Measurements from ENCODE around the gene GDF7.

DNA sequence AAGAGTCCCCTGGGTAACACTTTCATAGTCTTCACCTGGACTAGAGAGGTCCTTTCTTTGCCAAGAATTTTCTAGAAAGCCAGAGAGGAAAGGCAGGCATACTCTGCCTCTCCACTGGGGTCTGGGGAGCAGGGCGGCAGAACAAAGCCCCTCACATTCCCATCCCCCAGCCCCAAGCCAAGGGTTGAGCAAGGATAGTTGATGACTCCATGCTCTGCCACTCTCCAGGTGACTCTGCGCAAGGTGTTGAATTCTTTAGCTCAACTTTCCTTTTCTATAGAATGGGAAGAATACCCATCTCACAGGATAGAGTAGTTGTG is 2.9 kb upstream of the GDF7 start:
- no peak for TF ChIP-seq POLR2AphosphoS5 (IDR thresholded peaks at IDR 0.05; ENCODE audit: low read depth, low read length)
- TF ChIP-seq FOXJ3 (CRISPR knock-in tag; IDR thresholded peaks at IDR 0.05), result no peak
- TF ChIP-seq, protein P1, sequence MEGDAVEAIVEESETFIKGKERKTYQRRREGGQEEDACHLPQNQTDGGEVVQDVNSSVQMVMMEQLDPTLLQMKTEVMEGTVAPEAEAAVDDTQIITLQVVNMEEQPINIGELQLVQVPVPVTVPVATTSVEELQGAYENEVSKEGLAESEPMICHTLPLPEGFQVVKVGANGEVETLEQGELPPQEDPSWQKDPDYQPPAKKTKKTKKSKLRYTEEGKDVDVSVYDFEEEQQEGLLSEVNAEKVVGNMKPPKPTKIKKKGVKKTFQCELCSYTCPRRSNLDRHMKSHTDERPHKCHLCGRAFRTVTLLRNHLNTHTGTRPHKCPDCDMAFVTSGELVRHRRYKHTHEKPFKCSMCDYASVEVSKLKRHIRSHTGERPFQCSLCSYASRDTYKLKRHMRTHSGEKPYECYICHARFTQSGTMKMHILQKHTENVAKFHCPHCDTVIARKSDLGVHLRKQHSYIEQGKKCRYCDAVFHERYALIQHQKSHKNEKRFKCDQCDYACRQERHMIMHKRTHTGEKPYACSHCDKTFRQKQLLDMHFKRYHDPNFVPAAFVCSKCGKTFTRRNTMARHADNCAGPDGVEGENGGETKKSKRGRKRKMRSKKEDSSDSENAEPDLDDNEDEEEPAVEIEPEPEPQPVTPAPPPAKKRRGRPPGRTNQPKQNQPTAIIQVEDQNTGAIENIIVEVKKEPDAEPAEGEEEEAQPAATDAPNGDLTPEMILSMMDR (IDR thresholded peaks at IDR 0.05), result no peak
- TF ChIP-seq, protein P2, sequence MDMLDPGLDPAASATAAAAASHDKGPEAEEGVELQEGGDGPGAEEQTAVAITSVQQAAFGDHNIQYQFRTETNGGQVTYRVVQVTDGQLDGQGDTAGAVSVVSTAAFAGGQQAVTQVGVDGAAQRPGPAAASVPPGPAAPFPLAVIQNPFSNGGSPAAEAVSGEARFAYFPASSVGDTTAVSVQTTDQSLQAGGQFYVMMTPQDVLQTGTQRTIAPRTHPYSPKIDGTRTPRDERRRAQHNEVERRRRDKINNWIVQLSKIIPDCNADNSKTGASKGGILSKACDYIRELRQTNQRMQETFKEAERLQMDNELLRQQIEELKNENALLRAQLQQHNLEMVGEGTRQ (IDR thresholded peaks at IDR 0.05; ENCODE audit: borderline replicate concordance, low read depth, low read length), result no peak
- no peak for TF ChIP-seq TAF1 (IDR thresholded peaks at IDR 0.05; ENCODE audit: borderline replicate concordance, low read depth, low read length)
- TF ChIP-seq CHD2 (IDR thresholded peaks at IDR 0.05; ENCODE audit: low read length, partially characterized antibody), result no peak
- TF ChIP-seq YY1 (IDR thresholded peaks at IDR 0.05; ENCODE audit: low read depth), result no peak
- no peak for TF ChIP-seq NFIC (IDR thresholded peaks at IDR 0.05; ENCODE audit: borderline replicate concordance)
- TF ChIP-seq EZH2phosphoT487 (IDR thresholded peaks at IDR 0.05; ENCODE audit: borderline replicate concordance, low read depth), result no peak
- no peak for TF ChIP-seq ELF1 (IDR thresholded peaks at IDR 0.05)
- no peak for TF ChIP-seq RAD21 (IDR thresholded peaks at IDR 0.05; ENCODE audit: low read length)
- TF ChIP-seq, protein P3, sequence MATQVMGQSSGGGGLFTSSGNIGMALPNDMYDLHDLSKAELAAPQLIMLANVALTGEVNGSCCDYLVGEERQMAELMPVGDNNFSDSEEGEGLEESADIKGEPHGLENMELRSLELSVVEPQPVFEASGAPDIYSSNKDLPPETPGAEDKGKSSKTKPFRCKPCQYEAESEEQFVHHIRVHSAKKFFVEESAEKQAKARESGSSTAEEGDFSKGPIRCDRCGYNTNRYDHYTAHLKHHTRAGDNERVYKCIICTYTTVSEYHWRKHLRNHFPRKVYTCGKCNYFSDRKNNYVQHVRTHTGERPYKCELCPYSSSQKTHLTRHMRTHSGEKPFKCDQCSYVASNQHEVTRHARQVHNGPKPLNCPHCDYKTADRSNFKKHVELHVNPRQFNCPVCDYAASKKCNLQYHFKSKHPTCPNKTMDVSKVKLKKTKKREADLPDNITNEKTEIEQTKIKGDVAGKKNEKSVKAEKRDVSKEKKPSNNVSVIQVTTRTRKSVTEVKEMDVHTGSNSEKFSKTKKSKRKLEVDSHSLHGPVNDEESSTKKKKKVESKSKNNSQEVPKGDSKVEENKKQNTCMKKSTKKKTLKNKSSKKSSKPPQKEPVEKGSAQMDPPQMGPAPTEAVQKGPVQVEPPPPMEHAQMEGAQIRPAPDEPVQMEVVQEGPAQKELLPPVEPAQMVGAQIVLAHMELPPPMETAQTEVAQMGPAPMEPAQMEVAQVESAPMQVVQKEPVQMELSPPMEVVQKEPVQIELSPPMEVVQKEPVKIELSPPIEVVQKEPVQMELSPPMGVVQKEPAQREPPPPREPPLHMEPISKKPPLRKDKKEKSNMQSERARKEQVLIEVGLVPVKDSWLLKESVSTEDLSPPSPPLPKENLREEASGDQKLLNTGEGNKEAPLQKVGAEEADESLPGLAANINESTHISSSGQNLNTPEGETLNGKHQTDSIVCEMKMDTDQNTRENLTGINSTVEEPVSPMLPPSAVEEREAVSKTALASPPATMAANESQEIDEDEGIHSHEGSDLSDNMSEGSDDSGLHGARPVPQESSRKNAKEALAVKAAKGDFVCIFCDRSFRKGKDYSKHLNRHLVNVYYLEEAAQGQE (IDR thresholded peaks at IDR 0.05; ENCODE audit: low read depth, low read length), result no peak
- TF ChIP-seq RCOR1 (IDR thresholded peaks at IDR 0.05; ENCODE audit: low read length), result no peak
- TF ChIP-seq, protein P4, sequence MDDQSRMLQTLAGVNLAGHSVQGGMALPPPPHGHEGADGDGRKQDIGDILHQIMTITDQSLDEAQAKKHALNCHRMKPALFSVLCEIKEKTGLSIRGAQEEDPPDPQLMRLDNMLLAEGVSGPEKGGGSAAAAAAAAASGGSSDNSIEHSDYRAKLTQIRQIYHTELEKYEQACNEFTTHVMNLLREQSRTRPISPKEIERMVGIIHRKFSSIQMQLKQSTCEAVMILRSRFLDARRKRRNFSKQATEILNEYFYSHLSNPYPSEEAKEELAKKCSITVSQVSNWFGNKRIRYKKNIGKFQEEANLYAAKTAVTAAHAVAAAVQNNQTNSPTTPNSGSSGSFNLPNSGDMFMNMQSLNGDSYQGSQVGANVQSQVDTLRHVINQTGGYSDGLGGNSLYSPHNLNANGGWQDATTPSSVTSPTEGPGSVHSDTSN (IDR thresholded peaks at IDR 0.05), result no peak
